Right kidney (tissue), 1 donor: ENCODE data around the gene SNED1.

Source experiments
- DNase-seq: peaks from one replicate; pipeline ENCODE4 v3.0.0-alpha.2; 2016

SNED1 gene

GRCh38 chr2:240959941-240960308 lies 38.5 kb upstream of the SNED1 start:
- DNase-seq: no peak

DNA sequence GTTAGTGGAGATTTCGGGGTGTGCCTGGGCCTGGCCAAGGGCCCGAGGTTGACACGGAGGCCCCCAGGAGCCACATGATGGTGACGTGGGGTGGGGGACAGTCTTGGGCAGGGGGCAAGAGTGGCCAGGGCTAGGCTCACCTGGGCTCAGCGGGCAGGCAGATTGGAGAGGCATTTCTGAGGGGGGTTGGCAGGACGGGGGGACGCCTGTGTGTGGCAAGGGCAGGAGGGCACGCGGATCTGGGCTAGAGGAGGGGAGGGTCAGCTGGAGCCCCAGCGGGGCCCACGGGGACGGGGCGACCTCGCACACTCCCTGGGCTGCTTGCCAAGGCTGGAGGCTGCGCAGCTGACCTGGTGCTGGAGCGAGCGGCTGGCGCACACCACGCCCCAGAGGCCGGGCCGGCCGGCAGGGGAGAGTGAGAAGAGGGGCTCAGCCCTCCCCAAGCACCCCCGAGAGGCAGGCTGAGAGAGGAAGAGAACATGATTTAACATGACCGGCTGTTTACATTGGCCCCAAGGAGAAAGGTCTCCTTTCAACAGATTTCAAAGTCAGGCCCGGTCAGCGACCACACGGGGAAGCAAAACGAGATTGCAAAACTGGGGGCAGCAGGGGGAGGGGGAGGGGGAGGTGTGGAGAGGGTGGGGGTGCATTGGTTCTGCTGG lies 38.0 kb upstream of the SNED1 start:
- DNase-seq: peak; percentile 77

- DNase-seq: peak; percentile 60
Observed at GRCh38 chr2:240960971-240961876, 37.2 kb upstream of the SNED1 start.

- DNase-seq: no peak
Observed at GRCh38 chr2:240961910-240962299, 36.5 kb upstream of the SNED1 start.

- peak; percentile 88 for DNase-seq
Observed at GRCh38 chr2:240962300-240963064, 35.9 kb upstream of the SNED1 start.

DNA sequence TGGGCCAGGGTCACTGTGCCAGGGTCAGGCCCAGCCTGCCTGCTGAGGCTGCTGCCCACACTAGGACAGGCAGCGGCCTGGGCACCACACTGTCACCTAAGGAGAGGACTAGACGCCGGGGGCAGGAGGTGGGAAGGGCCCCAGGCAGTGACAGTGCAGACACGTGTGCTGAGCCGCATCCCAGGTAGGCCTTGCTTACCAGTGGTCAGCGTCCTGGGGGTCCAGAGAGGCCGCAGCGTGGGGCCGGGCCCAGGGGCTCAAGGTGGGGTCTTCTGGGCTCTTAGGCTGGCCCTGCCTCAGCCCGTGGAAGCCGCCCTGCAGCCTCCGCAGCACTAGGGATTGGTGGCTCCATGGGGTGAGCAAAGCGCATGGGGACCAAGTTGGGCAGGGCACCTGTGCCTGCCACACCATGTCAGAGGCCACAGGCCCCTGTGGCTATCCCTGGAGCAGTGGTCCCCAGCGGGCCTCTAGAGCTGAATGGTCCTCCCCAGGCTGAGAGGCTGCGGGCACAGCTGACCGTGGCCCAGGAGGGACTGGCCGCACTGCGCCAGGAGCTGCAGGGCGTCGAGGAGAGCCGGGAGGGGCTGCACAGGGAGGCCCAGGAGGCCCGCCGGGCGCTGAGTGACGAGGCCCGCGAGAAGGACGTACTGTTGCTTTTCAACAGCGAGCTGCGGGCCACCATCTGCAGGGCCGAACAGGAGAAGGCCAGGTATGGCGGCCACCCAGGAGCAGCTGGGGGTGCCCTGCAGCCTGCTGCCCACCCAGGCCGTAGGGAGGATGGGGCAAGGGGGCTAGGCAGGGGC lies 35.2 kb upstream of the SNED1 start:
- no peak for DNase-seq

GRCh38 chr2:240963868-240964703 lies 34.3 kb upstream of the SNED1 start:
- no peak for DNase-seq

DNA sequence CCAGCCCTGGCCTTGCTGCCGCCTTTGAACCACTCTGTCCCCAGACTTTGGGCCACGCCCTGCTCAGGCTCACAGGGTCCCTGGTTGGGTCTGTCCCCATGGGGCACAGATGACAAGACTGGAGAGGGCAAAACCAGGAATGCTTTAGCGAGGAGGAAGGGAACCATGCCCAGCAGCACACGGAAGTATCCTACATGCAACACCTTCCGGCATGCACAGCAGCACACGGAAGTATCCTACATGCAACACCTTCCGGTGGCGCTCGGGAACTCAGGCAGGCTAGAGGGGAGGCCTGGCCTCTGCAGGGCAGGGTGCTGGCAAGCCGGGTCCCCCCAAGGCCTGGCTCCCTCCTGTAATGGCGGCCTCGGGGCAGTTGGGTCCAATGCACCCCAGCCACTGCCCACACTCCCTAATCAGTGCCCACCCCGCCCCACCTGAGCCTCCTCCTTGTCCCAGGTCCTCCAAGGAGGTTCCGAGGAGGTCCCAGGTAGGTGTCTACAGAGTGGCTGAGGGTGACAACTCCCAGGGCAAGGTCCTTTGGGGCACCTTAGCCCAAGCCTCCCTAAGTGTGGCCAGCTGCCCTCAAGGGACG lies 33.6 kb upstream of the SNED1 start:
- no peak for DNase-seq

- DNase-seq: no peak
Observed at GRCh38 chr2:240965296-240965904, 33.0 kb upstream of the SNED1 start.

- DNase-seq: no peak
Observed at GRCh38 chr2:240965905-240966456, 32.4 kb upstream of the SNED1 start.

GRCh38 chr2:240966457-240966905 lies 31.9 kb upstream of the SNED1 start:
- no peak for DNase-seq

- DNase-seq: no peak
Observed at GRCh38 chr2:240966906-240967680, 31.3 kb upstream of the SNED1 start.

GRCh38 chr2:240967681-240968621 lies 30.5 kb upstream of the SNED1 start:
- no peak for DNase-seq

GRCh38 chr2:240968731-240969624 lies 29.4 kb upstream of the SNED1 start:
- no peak for DNase-seq

DNA sequence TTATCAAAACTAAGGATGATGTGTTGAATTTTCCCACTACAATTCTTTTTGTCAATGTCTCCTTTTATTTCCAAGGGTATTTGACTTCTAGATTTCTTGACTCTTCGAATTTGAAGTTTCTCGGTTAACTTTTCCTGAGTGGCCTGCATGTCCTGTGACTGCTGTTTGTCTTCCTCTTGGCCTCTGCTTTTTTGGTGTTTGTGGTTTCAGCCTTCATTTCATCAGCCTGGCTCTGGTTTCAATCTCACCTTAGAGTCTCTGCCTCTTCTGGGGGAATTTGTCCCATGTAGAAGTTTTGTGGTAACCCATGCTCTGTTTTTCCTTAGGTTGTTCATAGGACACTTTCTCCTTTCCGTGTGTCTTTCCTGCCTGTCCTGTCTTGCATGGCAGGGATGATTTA lies 28.3 kb upstream of the SNED1 start:
- DNase-seq: no peak

DNA sequence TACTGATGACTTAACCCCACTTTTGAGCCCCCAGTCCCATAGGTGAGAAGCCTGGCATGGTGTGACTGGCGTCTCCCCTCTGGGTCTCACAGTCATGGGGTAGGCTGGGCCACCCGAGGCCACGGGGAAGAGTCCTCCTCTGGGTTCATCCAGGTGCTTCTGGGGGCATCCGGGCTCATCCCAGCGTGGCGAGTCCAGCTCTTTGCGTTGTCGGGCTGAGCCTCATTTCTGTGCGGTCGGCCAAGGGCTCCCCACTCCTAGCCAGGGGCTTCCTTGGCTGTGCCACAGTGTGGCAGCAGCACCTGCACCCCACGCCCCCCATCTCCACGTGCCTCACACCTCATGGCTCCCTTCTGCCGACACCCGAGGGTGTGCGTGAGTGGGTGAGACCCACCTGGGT lies 27.6 kb upstream of the SNED1 start:
- DNase-seq: no peak

- no peak for DNase-seq
Observed at GRCh38 chr2:240972201-240972600, 26.2 kb upstream of the SNED1 start.
